Activated CD4-positive, alpha-beta T cell treated with anti-CD3 and anti-CD28 coated beads, Interleukin-2, Interleukin-4, amounts not matched to agents 100 ng/mL and 50 ng/mL, durations not matched to agents 16 hours and 8 hours (primary cell): Measurements from ENCODE around the gene SYMPK.
"Not testable (repeated sequence)": the region's sequence is repeated elsewhere in the genome, so short reads cannot be mapped to it uniquely, and the experiment has no call there.

Experiments used
- DNase-seq: peaks from one replicate; pipeline ENCODE4 v3.0.0-alpha.2; 2020; ENCODE audit warnings: low spot score

SYMPK gene

DNA sequence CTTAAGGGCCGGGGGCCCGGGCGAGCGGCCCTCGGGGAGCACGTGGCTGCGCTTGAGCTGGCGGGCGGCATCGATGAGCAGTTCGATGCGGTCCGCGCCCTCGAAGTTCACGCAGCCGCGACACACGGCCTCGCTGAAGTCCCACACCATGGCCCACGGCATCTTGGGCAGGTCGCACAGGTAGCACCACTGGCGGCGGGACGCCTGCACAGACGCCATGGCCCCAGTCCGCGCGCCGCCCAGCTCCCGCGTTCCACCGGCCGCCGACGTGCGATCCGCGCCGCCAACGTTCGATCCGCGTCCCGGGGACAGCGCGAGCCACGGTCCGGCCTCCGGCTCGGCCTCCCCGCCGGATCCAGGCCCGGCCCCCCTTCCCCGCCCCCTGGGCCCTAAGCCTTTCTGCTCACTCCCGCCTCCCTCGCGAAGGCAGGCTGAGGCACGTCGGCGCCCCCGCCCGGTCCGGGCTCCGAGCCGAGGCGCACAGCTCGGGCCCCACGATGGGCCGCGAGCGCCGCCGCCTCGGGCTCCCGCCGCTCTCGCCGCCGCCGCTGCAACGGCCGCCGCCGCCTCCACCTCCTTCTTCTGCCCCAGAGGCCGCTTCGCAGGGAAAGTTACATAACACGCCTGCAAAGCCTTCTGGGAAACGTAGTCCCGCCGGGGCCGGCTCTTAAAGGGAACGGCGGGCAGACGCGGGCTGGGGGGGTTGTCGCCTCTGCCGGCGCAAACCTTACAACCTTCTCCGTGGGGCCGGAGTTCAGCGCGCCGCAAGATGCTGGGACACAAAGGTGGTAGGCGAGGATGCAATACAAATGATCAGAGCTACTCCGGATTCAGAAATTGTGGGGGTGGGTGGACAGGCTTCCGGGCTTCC, 22.8 kb upstream of the SYMPK start, which contains the start of gene IRF2BP1:
Gene IRF2BP1, minus strand, starts transcription at position 586 of the 871 bp plus-strand sequence. Its CDS starts 367 bp downstream, at position 219.
- DNase-seq, result peak; percentile 90

DNA sequence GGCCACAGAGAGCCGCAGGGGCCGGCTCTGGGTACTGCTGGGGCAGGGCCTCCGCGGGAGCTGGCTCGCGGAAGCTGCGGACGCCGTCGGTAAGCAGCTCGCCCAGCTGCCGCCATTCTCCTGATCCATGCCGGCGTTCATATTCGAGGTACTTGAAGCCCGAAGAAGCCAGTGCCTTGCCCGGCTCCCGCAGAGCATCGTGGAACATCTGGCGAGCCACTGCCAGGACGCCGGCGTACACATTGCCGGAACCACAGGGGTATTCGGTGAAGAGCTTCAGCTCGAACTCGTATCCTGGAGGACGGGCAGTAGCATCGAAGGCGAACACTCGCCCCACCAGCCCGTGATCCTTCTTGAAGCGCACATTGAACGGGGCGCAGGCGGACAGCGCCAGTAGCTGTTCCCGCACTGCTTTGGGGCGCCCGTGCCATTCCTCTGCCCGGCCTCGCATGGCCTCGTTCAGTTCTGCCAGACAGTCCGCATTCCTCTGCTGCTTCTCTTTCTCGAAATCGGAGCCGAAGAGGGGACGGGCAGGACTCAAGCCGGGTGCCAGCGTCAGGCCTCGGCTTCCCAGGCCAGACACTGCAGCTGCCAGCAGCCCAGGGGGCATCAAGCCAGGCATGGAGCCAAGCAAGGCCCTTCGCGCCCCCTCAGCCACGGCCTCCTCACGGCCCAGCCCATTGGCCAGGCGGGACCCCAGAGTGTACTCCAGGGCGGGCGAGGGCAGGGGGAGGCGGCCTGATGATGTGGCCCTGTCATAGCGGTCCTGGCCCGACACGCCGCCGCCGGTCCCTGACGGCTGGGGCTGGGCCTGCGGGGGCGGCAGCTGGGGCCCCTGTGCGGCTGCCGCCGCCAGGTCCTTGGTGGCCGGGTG, 22.0 kb upstream of the SYMPK start:
- no peak for DNase-seq

DNA sequence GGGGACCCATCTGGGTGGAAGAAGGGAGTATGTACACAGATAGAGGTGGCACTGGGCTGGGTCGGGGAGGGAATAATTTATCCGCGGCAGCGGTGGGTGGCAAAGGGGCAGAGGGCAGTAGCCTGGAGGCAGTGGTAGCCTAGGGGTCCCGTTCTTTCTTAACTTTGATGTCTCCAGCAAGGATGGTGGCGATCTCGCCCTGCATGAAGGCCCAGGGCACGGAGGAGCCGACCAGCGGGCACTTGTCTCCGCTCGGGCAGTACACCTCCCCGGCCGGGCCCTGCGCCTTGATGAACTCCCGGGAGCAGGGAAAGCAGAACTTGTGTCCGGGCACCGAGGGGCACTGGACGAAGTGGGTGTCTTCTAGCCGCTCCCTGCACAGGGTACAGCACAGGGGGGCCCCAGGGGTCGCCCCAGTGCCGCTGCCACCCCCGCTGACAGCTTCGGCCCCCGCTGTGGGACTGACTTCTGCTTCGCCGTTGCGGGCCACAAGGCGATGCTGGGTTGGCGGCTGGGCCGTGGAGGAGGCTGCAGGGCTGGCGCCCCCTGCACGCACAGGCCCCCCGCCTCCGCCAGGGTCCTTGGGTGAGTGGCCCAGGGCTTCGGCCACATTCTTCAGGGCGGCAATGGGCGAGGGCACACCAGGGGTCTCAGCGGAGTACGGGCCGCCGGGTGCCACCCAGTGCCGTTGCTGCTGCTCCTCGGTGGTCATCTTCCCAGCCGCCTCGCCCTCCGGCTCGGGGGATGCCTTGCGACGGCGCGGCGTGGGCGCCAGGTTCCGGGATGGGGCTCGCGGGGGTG, 21.1 kb upstream of the SYMPK start:
- DNase-seq, result no peak

DNA sequence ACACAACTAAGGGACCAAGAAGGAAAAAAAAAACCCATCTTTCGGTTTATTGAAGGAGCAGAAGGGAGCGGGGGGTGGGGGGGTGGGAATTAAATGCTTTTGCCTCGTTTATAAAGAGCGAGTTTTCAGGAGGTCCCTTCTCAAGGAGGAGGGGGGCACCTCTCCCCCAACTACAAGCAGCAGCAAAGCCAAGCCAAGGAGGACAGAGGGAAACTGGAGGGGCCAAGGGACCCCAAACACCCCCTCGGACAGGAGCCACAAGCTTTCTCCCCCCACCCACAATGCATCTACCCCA, 20.6 kb upstream of the SYMPK start:
- no peak for DNase-seq

DNA sequence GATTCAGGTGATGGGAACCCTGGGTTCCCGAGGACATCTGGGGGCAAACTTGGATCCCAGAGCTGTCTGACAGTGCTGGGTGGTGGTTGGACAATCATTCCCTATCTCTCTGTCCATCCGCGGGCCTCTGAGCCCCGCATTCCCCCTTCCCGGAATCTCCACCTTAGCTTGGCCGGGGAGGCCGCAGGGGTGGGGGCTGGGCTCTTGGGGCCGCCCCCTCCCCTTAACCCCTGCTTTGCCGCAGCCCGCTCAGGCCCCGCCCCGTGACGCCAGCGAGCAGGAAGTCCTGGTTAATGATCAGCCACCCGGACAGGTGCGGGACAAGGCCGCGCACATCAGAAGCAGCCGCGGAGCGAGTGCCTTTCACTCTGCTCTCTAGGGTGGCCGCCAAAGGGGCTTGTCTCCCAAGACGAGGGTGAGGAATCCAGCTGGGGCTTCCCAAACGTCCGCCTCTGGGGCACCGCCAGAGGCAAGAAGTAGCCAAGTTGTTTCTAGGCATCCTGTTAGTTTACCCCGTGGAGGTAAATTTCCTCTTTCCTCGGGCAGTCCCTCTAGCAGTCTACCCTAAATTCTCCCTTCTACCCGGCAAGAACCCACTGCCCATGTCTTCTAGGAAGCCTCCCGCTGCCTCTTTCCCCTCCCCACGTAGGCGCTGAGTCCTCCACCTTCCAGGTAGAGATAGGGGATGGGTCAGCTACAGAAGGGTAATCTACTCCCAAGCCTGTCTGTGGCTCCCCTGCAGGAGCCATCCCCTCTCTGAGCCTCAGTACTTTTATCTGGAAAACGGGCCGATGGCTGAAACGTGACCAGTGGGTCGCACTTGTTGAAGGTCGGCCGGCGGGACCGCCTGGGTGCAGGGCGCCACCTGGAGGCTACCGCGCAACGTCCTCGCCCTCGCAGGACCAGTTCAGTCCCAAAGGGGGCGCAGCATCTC, 20.0 kb upstream of the SYMPK start:
- DNase-seq, result peak; percentile 88

DNA sequence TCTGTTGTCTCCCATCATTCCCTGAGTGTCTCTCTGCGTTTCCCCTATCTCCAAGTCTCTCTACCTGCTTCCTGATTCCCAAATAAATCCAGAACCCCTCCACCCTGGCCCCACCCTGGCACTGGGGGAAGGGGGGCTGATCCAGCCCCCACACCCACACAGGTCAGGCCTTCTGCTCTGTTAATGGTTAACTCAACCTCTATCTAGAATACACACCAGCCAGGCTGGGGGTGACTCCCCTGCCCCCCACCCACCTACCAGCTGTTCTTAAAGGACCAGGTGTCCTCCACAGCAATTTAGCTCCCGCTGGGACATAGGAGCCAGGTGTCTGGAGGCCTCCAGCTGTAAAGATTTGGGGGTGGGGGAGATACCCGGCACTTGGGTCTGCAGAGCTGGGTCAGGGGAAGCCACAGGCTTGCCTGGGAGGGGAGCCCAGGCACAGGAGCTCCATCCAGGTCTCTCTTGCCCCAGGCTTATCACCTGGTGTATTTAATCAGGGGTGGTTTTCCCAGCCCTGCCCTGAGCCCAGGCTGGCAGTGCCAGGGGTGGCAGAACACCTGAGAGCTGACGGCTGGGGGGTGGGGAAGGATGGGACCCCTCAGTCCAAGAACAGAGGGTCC, 19.1 kb upstream of the SYMPK start:
- DNase-seq, result no peak

DNA sequence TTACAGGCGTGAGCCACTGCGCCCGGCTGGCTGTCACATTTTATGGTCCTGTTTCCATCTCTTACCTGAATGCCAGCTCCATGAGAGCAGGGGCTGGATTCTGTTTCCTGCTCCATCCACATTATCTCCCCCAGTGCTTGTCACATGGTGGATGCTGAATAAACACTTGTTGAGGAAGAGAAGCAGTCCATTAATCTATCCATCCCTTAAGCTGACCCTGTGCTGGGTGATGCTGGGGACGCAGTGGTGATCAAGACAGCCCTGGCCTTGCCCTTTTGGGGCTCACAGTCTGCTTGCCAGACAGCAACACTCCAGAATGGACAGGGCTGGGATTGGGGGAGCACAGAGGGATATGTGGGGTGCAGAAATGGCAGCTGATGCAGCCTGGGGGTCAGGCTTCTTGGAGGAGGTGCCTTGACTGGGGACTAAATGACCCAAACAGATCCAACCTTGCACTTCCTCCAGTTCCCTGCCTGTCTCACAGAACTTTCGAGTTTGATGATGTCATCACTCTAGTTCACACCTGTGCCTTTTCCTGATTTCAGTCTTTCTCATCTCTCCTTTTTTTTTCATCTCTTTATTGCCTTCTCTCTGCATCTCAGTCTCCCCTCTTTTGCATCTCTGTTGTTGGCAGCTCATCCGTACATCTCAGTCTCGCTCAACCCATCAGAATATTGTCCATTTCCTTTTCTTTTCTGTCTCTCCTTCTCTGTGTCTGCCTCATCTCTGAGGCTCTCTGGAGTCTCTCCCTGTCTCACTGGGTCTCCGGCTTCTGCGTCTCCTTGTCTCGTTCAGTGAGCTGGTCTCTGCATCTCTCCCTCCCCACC, 18.3 kb upstream of the SYMPK start:
- peak; percentile 36 for DNase-seq

DNA sequence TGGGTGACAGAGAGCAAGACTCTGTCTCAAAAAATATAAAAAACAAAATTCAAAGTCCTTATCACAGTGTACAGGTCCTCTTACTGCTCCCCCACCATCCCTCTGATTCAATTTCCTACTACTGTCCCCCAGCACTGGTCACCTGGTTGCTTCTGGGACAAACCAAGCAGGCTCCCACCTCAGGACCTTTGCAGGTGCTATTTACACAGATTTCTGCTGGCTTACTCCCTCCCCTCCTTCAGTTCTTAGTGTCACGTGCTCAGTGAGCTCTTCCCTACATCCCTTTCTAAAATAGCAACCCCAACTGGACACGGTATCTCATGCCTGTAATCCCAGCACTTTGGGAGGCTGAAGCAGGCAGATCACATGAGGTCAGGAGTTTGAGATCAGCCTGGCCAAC, 17.0 kb upstream of the SYMPK start:
- DNase-seq, result no peak

DNA sequence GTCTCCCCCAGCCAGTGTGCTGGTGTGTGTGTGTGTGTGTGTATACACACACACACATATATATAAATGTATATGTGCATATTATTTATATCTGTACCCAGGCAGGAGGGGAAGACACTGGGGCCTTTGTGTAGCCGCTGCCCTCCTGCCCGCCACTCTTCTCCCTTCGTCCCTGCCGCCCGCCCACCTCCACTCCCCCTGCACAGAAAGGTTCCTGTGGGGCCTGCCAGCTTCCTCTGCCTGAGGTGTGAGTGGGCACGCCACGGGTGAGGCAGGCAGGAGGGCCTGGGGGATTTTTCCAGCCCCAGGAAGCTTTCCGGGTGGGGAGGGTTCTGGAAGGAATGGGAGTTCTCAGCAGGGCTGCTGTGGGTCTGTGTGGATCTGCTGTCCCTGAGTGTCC, 16.1 kb upstream of the SYMPK start:
- DNase-seq, result no peak

DNA sequence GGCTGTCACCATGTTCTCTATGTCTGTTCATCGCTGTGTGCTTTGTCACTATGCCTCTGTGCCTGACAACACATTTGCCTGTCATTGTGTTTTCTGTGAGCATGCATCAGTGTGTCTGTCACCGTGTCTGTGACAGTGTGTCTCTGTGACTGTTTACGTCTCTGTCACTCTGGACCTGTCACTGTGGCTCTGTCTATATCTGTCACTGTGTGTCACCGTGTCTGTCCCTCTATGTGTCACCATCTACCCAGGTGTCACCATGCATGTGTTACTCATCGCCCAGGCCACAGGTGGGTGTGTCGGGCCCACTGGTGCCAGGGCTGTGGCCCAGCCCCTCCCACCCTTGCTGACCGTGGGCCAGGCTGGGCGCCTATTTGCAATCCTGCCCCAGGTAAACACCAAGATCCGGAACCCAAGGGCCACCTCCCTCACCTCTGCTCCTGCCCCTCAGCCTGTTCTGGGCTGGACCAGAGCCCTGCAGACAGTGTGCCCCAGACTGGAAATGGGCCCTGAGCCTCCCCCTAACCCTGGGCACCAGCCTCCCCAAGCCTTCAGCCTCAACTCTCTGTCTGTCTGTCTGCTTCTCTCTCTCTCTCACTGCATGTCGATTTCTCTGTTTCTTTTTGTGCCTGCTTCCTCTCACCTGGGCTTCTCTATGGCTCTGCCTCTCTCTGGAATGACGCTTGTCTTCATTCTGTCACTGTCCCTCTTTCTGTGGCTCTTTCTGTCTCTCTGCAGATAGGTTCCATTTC, 15.3 kb upstream of the SYMPK start:
- DNase-seq, result no peak

DNA sequence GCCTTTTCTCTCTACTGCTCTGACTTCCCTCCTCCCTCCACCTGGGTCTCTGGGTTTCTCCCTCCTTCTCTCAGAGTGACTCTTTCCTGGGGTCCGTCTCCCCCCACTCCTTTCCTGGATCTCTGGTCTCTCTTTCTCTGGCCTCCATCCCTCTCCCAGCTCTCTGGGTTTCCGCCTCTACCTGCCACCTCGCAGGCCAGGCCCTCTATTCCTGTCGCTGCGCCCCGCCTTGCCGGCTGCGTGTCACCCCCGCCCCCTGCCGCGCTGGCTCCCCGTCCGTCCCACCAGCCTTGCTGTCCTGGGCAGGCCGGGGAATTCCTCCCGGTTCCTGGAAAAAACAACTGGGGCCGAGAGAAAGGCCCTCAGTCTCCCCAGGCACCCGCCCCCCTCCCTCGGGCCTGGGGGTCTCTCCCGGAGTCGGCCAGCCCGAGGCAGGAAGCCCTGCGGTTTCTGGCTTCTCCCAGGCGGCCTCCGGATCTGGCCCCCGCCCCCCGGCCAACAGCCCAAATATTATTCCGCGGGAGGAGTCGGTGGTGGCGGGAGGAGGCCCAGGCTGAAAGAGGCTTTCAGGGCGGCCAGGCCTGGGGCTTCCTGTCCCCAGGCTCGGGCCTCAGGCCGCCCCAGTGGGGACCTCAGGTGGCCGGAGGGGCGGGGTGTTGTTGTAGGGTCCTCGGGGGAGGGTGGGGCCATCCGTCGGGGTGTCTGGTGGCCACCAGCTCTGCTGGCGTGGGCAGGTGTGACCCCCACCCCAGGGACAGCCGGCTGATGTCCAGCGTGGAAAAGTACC, 13.7 kb upstream of the SYMPK start:
- DNase-seq, result peak; percentile 14

DNA sequence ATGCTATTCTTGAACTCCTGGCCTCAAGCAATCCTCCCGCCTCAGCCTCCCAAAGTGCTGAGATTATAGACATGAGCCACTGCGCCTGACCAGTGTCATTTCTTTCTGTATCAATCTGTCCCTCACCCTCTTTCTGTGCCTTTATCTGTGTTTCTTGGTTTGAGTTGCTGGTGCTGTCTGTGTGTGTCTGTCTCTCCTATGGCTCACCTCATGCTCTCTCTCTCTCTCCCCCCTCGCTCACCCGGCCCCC, 13.1 kb upstream of the SYMPK start:
- peak; percentile 34 for DNase-seq

DNA sequence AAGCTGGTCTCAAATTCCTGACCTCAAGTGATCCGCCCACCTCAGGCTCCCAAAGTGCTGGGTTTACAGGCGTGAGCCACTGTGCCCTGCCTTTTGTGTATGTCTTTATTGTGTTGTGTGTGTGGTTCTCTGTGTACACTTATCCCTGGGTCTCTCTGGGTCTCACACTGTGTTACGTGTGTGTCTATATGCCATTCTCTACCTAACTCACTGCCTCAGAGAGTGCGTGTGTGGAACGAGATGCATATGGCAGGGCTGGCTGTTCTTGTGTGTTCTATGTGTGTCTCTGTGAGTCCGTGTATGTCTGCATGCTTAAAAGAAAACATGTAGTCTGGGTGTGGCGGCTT, 11.6 kb upstream of the SYMPK start:
- no peak for DNase-seq

DNA sequence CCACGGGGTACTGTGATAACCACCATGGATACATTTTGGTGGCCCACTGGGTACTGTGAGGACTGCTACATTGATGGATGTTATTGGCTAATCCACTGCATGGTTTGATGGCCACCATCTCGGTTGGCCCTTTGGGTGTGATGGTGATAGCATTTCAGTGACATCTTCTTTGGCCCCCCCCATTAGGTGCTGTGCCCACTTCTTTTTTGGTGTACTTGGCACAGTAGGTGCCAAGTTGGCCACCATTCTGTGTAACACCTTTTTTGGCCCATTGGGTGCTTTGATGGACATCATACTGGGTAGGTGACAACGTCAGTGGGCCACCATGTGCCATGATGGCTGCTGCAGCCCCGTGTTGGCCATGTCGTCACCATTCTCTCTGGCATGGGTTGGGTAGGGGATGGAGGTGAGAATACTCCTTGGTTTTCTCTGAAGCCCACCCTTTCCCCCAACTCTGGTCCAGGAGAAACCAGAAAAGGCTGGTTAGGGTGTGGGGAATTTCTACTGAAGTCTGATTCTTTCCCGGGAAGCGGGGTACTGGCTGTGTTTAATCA, 10.3 kb upstream of the SYMPK start:
- no peak for DNase-seq

DNA sequence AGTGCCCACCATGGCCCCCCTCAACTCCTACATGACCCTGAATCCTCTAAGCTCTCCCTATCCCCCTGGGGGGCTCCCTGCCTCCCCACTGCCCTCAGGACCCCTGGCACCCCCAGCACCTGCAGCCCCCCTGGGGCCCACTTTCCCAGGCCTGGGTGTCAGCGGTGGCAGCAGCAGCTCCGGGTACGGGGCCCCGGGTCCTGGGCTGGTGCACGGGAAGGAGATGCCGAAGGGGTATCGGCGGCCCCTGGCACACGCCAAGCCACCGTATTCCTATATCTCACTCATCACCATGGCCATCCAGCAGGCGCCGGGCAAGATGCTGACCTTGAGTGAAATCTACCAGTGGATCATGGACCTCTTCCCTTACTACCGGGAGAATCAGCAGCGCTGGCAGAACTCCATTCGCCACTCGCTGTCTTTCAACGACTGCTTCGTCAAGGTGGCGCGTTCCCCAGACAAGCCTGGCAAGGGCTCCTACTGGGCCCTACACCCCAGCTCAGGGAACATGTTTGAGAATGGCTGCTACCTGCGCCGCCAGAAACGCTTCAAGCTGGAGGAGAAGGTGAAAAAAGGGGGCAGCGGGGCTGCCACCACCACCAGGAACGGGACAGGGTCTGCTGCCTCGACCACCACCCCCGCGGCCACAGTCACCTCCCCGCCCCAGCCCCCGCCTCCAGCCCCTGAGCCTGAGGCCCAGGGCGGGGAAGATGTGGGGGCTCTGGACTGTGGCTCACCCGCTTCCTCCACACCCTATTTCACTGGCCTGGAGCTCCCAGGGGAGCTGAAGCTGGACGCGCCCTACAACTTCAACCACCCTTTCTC, 9.4 kb upstream of the SYMPK start:
- DNase-seq, result no peak

DNA sequence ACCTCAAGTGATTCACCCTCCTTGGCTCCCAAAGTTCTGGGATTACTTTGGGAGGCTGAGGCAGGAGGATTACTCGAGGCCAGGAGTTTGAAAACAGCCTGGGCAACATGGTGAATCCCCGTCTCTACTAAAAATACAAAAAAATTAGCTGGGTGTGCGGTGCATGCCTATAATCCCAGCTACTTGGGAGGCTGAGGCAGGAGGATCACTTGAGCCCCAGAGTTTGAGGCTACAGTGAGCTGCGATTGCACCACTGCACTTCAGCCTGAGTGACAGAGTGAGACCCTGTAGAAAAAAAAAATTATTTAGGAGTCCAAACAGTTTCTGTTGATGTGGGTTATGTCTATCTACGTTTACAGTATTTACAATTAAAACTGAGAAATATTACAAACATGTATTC, 7.9 kb upstream of the SYMPK start:
- DNase-seq, result no peak

DNA sequence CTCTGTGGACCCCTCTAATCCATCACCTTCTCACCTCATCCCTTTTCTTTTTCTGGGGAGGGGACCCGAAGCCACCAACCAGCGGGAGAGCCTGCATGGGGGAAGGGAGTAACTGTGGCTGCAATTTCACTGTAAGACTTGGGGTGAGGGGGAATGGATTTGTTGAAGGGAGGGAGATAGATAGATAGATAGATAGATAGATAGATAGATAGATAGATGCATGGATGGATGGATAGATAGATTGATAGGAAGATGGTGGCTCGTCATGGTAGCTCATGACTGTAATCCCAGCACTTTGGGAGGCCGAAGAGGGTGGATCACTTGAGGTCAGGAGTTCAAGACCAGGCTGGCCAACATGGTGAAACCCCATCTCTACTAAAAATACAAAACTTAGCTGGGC, 4.3 kb upstream of the SYMPK start:
- not testable (repeated sequence) for DNase-seq
